Measurements from ENCODE around the gene AMBN.

AMBN gene, protein sequence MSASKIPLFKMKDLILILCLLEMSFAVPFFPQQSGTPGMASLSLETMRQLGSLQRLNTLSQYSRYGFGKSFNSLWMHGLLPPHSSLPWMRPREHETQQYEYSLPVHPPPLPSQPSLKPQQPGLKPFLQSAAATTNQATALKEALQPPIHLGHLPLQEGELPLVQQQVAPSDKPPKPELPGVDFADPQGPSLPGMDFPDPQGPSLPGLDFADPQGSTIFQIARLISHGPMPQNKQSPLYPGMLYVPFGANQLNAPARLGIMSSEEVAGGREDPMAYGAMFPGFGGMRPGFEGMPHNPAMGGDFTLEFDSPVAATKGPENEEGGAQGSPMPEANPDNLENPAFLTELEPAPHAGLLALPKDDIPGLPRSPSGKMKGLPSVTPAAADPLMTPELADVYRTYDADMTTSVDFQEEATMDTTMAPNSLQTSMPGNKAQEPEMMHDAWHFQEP

DNA sequence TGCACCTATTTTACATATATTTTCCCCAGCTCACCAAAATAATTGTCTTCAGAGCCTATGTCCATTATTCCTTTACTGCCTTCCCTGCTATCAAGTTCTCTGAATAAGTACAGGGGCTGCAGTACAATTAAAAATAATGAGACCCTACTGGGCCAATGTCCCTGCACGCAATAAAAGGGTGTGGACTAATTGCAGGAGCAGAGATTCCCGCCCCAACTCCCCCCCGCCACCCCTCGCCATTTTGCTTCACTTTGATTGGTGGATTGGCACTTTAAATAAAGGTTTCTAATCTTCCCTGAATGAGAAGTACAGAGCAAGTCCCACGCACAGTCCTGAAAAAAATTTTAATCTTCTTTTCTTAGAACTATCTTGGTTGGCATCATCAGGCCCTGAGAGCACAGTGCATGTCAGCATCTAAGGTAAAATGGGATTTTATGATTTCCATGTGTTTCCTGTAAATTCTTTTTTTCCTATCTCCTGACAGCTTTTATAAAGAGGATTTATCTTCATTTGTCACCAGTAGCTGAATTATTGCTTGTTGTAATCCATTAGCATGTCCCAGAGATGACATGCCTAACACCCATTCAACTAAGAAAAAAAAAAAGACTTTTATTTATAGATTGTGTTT lies at the start of gene AMBN:
TSS of gene AMBN (plus strand) at position 302 of the 628 bp plus-strand sequence. CDS start at position 405, 103 bp downstream.
- TF ChIP-seq, protein P1, sequence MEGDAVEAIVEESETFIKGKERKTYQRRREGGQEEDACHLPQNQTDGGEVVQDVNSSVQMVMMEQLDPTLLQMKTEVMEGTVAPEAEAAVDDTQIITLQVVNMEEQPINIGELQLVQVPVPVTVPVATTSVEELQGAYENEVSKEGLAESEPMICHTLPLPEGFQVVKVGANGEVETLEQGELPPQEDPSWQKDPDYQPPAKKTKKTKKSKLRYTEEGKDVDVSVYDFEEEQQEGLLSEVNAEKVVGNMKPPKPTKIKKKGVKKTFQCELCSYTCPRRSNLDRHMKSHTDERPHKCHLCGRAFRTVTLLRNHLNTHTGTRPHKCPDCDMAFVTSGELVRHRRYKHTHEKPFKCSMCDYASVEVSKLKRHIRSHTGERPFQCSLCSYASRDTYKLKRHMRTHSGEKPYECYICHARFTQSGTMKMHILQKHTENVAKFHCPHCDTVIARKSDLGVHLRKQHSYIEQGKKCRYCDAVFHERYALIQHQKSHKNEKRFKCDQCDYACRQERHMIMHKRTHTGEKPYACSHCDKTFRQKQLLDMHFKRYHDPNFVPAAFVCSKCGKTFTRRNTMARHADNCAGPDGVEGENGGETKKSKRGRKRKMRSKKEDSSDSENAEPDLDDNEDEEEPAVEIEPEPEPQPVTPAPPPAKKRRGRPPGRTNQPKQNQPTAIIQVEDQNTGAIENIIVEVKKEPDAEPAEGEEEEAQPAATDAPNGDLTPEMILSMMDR (conservative IDR thresholded peaks at IDR 0.05; ENCODE audit: low read depth, low read length), result no peak
- DNase-seq (ENCODE audit: low read depth), result no peak
- no peak within 1 kb of the TSS for H3K4me3 ChIP-seq (ENCODE audit: low read length)

DNA sequence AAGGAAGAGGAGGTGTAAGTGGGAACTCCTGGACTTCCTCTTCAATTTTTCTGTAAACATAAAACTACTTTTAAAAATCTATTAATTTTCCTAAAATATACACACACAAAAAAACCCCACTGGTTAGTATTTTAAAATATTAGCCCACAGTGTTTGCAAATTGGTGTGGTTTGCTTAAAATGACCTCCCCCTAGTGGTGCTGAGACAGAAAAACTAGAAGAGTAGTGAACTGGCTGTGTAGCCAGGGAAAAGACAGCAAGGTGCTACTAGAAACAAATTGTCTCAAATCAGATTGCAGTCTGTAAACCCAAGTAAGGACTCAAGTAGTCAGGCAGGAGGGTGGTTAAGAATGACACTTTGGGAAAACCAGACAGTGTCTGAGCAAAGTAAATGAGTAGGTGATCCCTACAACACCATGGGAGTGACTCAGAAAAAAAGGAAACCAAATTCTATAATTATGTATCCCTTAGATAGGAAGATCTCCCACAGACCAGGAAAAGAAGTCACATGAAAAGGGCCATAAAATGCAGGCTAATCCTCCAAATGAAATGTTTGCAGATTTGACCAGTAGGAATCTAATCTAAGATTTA lies 47.7 kb upstream of the AMBN start:
- H3K4me3 ChIP-seq (ENCODE audit: low read length), result no peak overlapping the region
- DNase-seq (ENCODE audit: low read depth), result no peak
- TF ChIP-seq, protein P1 (conservative IDR thresholded peaks at IDR 0.05; ENCODE audit: low read depth, low read length), result peak; percentile 77

DNA sequence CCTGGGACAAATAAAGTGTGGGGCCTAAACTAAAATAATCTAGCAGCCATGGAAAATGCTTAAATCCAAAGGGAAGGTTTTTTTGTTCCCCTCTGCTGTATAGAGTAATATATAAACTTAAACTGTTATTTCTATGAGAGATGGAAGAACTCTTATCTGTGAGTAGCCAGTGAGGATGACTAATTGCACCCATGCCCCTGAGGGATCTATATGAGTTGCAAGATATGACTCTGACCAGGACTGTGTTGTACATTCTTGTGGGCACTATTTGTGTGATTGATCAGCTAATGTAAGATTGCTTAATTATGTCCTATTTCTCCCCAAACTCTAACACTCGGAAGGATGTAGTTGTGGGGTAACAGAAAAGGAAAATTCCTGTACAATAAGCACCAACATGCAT lies 35.2 kb upstream of the AMBN start:
- DNase-seq (ENCODE audit: low read depth), result no peak
- TF ChIP-seq, protein P1 (conservative IDR thresholded peaks at IDR 0.05; ENCODE audit: low read depth, low read length), result no peak
- no peak overlapping the region for H3K4me3 ChIP-seq (ENCODE audit: low read length)

DNA sequence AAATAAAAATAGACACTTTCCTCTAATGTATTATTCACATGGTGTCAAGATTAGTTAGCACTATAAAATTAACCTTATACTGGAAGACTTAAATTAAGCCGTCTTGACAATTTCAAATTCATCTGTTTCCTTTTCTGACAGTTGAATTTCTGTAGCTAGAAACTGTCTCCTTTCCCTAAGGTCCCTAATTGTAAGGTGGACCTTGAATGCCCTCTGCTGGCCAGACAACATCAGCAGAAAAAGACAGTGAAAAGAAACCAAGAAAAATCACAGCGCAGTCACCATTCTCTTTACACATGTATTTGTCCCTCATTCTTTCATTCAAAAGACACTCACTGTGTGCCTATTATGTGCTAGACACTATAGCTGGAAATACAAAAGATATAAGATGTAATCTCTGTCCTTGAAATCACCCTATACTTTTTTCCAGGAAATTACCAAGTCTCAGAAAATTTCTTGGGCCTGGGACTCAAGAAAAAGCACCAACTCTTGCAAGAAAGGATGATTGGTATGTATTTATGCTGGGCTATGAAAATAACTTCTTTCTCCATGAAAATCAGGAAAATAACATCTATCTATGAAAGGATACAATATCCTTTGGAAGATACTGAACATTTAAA lies 32.7 kb upstream of the AMBN start:
- DNase-seq (ENCODE audit: low read depth), result no peak
- TF ChIP-seq, protein P1 (conservative IDR thresholded peaks at IDR 0.05; ENCODE audit: low read depth, low read length), result peak; percentile 84
- no peak overlapping the region for H3K4me3 ChIP-seq (ENCODE audit: low read length)

DNA sequence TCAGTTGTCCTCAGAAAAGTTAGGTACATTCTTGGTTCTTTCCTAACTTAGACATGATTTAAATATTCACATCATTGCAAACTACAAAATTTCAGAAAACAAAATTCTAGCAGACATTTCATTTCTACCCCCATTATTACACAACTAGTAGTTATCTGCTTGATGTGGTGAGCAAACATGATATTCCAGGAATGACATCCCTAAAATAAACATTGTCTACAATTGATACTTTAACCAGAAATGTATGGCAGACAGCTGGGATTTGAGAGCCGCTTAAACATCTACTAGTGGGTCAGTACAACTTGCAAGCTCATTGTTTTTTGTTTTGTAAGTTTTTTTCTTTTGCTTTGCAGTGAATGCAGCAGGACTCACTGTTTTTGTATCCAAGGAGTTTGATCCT lies 32.1 kb upstream of the AMBN start:
- no peak overlapping the region for H3K4me3 ChIP-seq (ENCODE audit: low read length)
- no peak for DNase-seq (ENCODE audit: low read depth)
- TF ChIP-seq, protein P1 (conservative IDR thresholded peaks at IDR 0.05; ENCODE audit: low read depth, low read length), result no peak

DNA sequence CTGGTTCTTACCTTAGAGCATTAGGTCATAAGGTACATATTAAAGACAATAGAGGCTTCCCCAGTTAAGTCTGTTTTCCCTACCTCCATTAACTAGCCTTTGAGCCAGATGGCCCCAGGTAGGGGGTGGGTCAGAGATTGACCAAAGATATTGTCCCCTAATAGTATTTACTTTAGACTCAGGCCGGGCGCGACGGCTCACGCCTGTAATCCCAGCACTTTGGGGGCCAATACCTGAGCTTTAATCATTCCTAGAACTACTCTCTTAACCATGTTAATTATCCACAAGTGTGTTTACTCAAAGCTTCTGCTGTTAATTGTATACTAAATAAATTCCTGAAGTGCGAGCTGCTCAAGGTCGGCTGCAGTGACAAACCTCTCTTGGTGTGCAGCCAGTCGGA lies 28.0 kb upstream of the AMBN start:
- DNase-seq (ENCODE audit: low read depth), result no peak
- no peak overlapping the region for H3K4me3 ChIP-seq (ENCODE audit: low read length)
- TF ChIP-seq, protein P1 (conservative IDR thresholded peaks at IDR 0.05; ENCODE audit: low read depth, low read length), result no peak
